ENCODE data around the gene NTSR1.

The NTSR1 gene

DNA sequence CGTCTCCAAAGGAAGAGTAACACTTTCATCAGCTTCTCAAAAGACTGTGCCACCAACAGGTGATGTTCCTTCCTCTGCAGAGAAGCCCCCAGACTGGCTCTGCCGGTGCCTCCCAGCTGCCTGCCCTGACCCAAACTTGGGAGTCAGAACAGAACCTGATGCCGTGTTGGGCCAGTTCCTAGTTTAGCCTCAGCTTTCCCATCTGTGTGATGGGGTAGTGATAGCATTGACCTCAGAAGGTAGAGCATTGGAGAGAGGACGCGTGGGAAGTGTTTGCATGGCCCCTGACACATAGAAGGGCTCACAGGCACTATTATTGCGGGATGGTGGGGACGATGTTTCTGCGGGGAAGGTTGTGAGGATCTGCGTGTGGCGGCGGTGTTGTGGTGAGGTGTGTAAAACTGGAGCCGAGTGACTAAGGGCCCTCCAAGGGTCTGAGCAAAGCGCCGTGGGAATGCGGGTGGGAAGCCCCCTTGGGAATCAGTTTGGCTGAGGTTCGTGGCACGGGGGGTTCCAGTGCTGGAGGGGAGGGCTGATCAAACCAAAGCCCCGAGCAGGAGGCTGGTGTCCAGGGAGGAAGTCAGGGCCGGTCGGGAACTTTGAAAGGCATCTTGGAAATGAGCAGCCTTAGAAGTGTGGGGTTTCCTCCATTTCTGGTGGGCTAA, 1.7 kb downstream of the NTSR1 start:
- DNase-seq = no peak

DNA sequence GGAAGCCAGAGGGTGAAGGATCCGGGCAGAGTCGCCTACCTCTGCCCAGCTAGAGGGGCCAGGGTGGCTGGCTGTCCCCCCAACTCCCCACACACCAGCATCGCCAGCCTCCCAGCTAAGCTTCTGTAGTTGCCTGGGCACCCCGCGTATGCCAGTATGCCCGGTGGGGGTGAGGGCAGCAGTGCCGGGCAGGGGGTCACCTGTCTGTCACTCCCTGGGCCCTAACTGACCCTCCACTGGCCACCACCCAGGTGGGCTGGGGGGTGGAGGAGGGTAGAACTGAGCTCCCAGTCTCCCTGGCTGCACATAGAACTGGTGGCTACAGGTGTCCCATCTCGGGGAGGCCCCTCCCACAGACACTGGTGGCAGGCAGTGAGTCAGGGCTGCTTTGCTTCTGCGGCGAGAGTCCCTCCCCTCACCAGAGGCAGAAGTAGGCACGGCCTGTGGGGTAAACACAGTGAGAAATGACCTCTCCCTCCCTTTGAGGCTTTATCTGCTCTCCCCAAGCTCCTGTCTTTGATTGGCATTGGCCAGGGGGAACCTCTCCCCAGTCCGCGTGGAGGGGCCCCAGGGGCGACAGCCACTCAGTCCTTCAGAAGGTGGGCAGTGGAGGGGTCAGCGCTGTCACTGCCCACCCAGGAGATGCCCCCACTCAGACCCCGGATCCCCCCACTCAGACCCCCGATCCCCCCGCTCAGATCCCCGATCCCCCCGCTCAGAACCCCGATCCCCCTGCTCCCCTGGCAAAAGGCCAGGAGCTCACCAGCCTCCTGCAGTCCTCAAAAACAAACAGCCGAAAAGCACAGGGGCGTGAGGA, 2.5 kb downstream of the NTSR1 start:
- no peak for DNase-seq

DNA sequence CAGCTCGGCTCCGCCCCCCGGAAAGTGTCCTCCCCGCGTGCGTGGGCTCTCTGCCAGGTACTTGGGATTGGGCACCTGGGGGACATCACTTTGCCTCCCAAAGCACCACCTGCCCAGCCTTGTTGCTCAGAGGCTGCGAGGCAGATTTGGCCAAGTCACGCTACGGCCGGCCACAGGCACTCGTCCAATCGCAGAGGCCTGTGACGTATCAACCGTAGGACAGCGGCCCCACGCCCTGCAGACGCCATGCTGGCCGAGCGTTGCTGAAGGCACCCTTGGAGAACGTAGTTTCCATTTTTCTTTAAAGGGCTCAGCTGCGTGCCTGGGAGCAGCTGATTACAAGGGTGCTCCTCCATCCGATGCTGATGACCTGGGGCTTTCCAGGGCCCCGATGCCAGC, 3.1 kb downstream of the NTSR1 start:
- DNase-seq = no peak

DNA sequence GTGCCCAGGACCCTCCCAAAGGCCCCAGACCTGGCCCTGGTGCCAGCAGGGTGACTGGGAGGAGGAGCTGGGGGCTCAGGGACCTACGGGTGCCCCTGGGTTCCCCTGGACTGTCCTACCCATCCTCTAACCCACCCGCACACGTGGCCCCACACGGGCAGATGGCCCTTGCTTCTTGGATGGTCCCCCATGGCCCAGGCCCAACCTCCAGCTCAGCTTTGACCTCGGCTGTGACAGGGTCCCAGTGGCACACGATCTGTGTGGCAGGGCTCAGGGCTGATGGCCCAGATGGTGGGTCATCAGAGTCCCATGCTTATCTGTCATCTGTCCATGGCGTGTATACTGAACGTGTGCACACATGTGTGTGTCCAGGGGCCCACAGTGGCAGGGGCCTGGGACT, 4.0 kb downstream of the NTSR1 start:
- DNase-seq = no peak

DNA sequence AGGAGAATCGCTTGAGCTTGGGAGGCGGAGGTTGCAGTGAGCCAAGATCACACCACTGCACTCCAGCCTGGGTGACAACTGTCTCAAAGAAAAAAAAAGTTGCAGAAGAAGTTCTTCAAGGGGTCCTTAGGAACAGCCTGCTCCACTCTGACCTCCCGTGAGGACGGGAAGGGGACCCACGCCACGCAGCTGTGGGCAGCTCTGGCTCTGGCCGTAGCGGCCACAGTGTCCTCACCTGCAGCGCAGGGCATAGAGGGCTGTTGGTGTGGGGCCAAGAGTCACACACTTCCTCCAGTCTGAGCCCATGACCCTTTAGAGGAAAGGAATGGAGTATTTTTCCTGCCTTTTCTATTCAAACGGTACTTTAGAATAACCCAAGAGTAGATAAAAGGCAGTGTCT, 5.4 kb downstream of the NTSR1 start:
- DNase-seq = no peak

DNA sequence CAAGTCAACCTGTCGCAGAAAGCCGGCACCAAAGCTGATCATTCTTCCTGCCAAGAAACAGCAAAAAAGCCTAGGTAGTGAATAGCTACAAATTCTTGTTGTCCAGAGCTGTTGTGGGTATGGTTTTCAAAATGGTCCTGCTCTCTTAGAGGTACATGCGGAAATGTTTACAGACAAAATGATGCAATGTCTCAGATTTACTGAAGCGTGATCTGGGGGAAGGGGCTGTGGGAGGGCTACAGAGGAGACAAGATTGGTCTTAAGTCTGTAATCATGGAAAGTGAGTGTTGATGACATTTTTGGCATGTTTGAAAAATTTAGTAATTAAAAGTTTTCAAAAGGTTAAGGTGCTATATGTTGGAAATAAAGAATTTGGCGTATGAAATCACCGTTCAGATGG, 6.2 kb downstream of the NTSR1 start:
- DNase-seq = no peak

DNA sequence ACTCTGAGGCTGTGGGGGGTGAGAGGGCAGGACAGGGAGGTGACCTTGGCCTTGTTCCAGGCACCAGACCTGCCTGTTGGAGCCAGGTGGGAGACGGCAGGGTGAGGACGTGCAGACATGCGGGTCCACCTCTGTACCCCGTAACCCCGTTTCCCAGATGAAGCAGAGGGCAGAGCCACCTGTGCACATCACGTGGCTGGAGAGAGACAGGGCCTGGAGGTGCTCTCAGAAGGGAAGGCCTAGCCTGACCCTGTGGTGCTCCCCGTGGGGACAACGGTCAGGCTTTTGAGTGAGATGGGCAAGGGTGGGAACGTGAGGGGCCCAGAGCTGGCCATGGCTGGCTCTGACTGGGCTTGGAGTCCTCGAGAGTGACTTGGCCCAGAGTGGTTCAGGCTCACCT, 6.6 kb downstream of the NTSR1 start:
- no peak for DNase-seq

DNA sequence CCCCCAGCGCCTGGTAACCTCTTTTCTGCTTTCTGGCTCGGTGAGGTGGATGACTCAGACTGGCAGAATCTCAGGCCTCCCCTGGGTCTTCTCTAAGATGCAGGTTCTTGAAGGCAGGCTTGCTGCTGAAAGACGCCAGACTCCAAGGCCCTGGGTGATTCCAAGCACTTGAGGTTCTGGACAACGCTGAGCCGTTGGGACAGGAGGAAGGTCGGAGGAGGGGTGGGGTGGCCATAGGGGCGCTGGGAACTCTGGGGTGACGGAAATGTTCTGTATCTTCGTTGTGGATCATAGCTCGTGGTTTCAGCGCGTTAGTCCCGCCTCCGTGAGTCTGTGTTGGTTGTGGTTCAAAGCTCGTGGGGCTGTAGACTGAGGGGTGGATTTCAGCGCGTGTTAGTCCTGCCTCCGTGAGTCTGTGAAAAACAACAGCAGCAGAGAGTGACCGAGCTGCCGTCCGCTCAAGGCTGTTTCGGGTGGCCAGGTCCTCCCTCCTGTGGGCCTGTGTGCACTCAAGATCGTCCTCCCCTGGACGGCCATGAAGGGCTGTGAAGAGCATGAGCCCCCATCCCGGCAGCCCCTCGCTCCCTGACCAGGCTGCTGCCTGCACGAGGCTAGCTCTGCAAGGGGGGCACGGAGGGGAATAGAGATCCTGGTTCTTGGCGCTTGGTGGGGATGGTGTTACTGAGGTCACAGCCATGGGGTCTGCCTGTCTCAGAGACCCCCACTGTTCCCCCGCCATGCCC, 7.7 kb downstream of the NTSR1 start:
- DNase-seq = no peak

DNA sequence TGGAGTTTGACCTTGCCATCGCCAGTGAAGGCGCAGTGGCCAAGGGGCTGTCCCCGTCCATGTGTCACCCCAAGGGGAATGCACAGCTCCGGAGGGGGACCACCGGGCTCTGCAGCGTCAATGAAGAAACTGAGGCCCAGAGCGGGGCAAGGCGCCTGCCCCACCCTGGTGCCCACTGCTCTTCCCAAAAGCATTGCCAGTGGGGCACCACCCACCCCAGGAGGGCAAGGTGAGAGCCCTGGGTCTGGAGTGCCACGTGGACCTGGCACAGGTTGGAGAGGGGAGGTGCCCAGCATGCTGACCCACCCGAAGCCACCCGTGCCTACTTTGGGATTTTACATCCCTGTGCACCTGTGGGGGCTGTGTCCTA, 8.3 kb downstream of the NTSR1 start:
- no peak for DNase-seq

DNA sequence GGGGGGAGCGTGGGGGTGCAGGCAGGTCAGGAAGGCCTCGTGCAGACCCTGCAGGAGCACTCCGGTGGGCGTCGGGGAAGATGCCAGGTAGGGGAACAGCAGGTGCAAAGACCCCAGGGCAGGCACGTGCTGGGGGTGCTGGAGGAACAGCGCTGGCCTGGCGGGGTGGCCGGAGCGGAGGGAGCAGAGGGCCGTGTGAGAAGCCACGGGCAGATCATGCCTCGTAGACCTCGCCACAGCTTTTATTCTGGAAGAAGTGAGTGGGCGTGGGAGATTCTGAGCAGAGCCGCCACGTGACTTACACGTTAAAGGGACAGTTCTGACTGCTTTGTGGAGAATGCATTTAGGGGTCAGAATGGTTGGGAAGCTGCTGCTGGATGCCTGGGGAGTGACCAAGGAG, 9.3 kb downstream of the NTSR1 start:
- DNase-seq = no peak

DNA sequence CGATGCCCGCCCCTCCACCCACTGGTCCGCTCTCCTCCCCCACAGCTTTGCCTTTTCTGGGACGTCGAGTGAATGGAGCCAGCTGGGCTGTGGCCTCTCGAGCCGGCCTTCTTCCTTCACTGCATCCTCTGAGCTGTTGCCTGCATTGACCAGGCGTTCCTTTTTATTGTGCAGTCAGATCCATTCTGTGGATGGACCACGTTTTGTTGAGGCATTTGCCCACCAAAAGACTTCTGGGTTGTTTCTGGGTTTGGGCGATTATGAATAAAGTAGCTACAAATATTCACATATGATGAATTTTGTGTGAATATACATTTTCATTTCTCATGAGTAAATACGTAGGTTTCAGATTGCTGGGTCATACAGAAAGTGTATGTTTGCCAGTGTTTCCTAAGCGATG, 9.9 kb downstream of the NTSR1 start:
- DNase-seq = no peak

DNA sequence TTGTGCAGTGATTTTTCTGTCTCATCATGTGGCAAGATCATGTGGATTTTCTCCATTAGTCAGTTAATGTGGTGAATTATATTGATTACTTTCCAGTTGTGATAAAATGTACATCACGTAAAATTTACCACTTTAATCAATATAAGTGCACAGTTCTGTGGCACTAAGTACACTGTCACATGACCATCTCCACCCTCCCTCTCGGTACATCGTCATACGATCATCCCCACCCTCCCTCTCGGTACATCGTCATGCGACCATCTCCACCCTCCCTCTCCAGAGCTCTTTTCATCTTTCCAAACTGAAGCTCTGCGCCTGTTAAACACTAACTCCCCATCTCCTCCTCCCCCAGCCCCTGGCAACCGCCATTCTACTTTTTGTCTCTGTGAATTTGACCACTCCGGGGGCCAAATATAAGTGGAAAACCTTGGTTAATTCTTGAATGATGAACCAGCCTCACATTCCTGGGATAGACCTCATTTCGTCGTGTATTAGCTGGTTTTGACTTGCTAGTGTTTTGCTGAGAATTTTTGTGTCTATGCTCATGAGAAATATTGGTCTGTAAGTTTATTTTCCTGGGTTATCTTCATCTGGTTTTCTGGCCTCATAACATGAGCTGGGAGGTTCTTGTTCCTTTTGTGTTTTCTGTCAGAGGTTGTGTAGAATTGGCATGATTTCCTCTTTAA, 10.8 kb downstream of the NTSR1 start:
- no peak for DNase-seq

DNA sequence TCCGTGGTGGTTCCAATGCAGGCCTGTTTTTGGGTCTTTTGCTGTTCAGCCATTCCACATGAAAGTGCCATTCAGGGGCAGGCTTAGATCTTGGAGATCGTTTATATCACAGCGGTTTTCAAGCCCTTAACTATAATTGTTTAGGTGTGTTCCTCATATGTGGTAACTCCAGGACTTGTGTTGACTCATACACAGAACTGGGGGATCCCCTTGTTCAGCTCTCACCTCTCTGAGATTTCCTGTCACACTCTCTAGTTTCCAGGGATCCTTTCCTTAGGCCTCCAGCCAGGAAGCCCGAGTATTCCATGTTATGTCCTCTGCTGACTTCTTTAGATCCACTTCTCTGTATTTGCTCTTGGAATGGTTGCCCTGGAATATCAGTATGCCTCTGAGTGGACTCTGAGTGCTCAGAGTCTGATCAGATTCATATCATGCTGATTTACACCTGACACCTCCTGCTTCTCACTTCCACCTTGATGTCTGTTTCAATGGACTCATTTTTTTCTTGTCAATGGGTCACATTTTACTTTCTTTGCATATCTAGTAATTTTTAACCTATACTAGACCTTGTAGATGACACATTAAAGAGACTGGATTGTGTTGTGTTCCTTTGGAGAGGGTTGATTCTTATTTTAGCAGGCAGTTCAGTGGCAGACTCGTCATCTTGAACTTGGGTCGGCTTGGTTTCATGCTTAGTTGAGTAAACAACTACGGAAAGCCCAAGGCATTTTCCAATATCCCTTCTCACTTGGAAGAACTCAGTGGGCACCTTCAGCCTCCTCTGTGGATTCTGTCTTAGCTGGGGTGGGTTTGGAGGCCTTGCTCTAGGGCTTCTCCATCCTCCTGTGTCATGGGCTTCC, 13.1 kb downstream of the NTSR1 start:
- DNase-seq = no peak

DNA sequence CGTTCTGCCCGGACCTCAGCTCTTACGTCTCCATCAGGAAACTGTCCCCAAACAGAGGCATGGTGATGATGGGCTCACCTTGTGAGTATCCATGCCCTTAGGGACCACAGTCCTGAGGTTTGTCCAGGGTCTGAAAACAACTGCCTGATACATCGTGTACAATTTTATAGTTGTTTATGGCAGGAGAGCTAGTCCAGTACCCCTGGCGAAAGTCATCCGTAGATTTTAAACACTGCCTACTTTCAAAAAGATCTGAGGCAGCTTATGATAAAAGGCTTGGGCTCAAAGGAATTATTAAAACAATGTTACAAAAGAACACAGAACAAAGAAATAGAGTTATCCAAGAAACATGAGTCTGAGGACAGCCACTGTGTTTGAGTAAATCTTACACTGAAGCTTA, 14.0 kb downstream of the NTSR1 start:
- no peak for DNase-seq

DNA sequence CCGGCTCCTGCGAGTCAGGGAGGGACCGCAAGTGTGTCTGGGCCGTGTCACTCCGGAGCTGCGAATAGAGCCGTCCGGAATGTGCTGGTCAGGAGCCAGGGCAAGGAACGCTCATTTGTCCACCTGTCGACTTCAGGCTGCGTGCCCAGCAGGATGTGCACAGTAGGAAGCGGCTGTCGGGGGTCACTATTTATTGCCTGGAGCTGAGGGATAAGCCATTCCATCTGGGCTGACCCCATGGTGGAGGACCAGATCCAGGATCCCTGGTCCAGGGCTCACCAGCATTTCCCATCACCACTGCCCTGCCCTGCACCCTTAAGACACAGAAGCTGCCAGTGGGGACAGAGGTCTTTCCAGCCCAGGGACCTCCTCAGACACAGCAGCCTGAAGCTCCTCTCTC, 14.7 kb downstream of the NTSR1 start:
- DNase-seq = no peak

DNA sequence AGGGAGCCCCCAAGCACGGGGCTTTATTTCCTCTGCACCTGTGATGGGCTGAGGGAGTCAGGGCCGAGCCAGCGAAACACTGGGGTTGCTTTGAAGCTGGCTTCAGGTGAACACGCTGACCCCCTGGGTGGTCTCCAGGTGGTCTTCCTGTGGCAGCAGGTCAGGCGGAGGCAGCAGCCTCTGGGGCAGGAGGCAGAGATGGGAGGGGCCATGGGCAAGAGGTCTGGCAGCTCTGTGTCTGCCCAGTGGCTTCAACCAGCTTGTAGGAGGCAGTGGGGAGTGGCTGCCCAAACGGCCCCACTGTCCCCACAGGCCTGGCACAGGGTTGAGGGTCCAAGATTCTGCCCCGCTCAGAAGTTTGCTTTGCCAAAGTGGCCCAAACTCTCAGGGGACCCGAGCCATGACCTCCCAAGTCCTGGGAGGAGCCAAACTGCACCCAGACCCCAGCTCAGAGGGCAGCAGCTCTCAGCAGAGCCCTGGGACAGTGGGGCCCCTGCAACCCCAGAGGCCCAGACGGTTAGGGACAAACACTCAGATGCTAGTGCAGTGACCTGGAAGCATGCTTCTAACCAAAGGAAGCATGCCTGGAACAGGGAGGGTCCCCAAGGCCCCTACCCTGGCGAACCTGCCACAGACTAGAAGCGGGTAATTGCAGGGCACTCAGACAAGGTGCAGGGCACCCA, 15.3 kb downstream of the NTSR1 start:
- no peak for DNase-seq

DNA sequence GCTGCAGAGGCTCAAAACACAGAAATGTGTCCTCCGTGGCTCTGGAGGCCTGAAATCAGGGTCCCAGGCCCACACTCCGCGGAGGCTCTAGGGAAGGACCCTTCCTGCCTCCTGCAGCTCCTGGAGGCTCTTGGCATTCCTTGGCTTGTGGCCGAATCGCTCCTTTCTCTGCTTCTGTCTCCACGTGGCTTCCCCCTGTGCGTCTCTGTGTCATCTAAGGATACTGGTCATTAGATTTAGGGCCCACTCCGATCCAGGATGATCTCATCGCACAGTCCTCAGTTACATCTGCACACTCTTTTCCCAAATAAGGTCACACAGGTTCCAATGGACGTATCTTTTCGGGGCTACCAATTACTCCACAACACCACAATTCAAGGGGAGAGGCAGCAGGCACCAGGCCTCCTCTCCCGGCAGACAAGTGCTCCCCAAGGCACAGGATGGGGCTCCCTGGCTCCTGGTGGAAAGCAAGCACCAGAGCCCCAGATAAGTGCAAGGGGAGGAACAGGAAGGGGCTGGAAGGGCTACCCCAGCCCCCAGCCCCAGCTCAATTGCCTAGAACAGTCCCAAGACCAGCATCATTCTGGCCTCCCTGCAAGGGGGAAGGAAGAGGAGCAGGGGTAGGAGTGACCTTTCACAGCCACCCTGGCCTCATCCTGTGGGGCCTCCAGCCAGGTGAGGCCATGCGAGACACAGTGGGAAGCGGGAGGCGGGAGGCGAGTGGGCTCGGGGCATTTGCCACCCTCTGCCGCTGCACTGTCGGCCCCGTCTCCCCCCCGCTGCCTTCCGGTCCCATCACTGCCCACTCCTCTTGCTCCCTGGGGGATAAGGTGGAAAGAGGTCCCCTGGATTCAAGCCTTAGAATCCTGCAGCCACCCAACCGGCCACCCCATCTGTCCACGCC, 16.3 kb downstream of the NTSR1 start:
- no peak for DNase-seq

DNA sequence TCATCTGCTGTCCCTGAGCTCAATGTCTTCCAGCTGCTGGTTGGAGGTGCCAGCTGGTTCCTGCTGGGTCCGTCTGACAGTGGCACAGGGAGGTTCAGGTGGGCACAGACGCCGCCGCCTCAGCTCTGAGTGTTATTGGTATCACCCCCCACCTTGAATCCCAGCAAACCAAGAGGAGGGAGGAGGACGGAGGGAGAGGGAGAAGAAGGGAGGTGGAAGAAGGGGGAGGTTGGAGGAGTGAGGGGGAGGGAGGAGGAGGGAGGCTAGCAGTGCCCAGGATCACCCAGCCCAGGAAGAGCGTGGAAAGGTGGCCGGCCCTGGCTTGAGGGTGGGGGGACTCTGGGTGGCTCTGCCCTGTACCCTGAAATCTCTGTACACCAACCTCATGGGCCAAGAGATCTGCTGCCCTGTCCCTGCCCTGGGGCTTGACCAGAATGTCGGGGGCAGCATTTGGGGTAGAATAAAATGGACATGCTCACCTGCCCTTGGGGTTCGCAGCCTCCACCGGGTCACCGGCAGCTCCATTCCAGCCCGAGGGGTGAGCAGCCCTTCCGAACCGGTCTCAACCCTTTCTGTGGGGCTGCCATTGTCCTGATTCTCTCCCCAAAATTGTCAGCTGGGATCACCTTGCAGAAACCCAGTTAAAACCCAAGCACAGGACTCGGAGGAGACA, 17.1 kb downstream of the NTSR1 start:
- no peak for DNase-seq

DNA sequence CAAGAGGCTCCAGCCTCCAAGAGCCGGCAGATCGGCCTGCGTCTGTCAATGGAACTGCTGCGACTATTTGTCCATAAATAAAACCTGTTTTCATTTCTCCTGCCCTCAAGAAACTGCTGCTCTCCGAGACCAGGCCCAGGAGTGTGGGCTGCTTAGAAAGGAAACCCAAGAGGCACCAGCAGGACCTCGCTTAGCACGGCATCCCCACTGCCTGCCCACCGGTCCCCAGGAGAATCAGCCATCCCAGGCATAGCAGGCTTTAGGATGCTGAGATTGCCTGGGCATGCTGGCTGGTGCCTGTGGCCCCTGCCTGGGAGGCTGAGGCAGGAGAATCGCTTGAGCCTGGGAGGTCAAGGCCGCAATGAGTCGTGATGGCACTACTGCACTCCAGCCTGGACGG, 17.6 kb downstream of the NTSR1 start:
- DNase-seq = no peak
